ENCODE measurements around the gene ARHGEF12.

Gene ARHGEF12

DNA sequence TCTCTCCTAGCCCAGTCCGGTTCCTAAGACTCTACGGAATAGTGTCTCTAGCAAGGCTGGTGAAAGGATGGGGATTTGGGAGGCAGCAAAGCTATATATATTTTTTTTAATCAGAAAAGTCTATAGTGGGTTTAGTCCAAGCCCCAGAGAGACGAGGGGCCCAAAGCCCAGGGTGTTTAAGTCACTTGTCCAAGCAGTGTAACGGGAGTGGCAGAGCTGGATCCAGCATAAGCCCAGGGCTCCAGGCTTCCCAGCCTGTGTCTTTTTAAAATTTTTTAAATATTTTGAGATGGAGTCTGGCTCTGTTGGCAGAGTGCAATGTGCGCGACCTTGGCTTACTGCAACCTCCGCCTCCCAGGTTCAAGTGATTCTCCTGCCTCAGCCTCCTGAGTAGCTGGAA is 182.1 kb downstream of the ARHGEF12 start:
- H3K9me3 ChIP-seq (ENCODE audit: control insufficient read depth in 1 of 2, low read length in 2 of 2), result no peaks in the 10 kb centered on the region
- no peak overlapping the region for H3K4me3 ChIP-seq (ENCODE audit: low read depth in 1 of 2, low read length in 2 of 2)
- H3K9ac ChIP-seq (ENCODE audit: low read depth in 1 of 2, low read length in 2 of 2), result no peak overlapping the region
- H3K27ac ChIP-seq (ENCODE audit: low read depth, low read length), result no peak overlapping the region
- no peaks in the 10 kb centered on the region for H3K36me3 ChIP-seq (ENCODE audit: control insufficient read depth in 1 of 2, insufficient read depth in 2 of 2, low read length in 2 of 2)
- H3K4me1 ChIP-seq (ENCODE audit: control insufficient read depth in 1 of 2, insufficient read depth in 2 of 2, low read length in 2 of 2), result peaks cover under 1 to 2% of the 10 kb centered on the region in 2 donors
- peaks cover 4 to 16% of the 10 kb centered on the region in 2 donors for H3K27me3 ChIP-seq (ENCODE audit: control insufficient read depth in 1 of 2, insufficient read depth in 2 of 2, low read length in 2 of 2)

DNA sequence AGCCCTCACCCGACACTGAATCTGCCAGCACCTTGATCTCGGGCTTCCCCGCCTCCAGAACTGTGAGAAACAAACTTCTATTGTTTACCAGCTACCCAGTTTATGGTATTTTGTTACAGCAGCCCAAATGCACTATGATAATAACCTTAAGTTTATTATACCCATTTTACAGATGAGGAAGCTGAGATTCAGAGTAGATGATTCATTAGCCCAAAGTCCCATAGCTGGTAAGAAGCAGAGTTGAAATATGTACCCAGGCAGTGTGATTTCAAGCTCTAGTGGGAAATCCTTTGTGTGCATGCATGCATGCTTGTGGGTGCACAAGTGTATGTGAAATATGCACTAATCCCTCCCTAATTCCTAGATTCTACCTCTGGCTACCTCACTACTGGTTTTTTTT is 183.3 kb downstream of the ARHGEF12 start:
- no peaks in the 10 kb centered on the region for H3K9me3 ChIP-seq (ENCODE audit: control insufficient read depth in 1 of 2, low read length in 2 of 2)
- H3K9ac ChIP-seq (ENCODE audit: low read depth in 1 of 2, low read length in 2 of 2), result no peak overlapping the region
- no peaks in the 10 kb centered on the region for H3K36me3 ChIP-seq (ENCODE audit: control insufficient read depth in 1 of 2, insufficient read depth in 2 of 2, low read length in 2 of 2)
- H3K27me3 ChIP-seq (ENCODE audit: control insufficient read depth in 1 of 2, insufficient read depth in 2 of 2, low read length in 2 of 2), result peaks cover 7 to 21% of the 10 kb centered on the region in 2 donors
- H3K4me3 ChIP-seq (ENCODE audit: low read depth in 1 of 2, low read length in 2 of 2), result no peak overlapping the region
- no peak overlapping the region for H3K27ac ChIP-seq (ENCODE audit: low read depth, low read length)
- peaks cover 4 to 5% of the 10 kb centered on the region in 2 donors for H3K4me1 ChIP-seq (ENCODE audit: control insufficient read depth in 1 of 2, insufficient read depth in 2 of 2, low read length in 2 of 2)

DNA sequence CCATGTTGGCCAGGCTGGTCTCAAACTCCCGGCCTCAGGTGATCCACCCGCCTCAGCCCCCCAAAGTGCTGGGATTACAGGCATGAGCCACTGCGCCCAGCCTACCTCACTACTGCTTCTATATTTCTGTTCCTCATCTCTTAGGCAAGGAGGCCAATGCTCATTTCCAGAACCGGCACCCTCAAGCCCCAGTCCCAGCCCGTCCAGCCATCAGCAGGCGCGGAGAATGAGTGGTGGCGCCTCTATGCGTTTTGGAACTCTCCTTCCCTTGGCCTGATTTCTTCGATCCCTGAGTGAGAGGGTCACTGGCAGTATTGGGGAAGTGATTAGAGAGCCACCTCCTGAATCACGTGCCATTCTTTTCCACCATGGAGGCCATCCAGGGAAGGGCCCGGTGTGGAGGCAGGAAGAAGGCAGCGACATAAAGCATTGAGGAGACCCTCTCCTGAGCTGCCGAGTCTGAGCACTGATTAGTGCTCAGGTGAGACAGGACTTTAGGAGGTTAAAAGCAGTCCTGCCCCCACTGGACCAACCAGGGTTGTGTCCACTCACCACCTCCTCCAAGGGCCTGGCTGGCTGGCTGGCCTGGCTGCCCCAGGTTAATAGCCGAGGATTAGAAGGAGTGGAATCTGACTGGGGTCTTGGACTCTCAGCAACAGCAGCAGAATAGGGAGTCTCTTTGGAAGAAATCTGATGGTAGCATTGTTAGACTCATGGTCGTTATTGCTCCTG is 184.0 kb downstream of the ARHGEF12 start:
- H3K9ac ChIP-seq (ENCODE audit: low read depth in 1 of 2, low read length in 2 of 2), result no peak overlapping the region
- no peak overlapping the region for H3K4me3 ChIP-seq (ENCODE audit: low read depth in 1 of 2, low read length in 2 of 2)
- H3K27me3 ChIP-seq (ENCODE audit: control insufficient read depth in 1 of 2, insufficient read depth in 2 of 2, low read length in 2 of 2), result peaks cover 12 to 22% of the 10 kb centered on the region in 2 donors
- no peaks in the 10 kb centered on the region for H3K9me3 ChIP-seq (ENCODE audit: control insufficient read depth in 1 of 2, low read length in 2 of 2)
- no peaks in the 10 kb centered on the region for H3K36me3 ChIP-seq (ENCODE audit: control insufficient read depth in 1 of 2, insufficient read depth in 2 of 2, low read length in 2 of 2)
- no peak overlapping the region for H3K27ac ChIP-seq (ENCODE audit: low read depth, low read length)
- H3K4me1 ChIP-seq (ENCODE audit: control insufficient read depth in 1 of 2, insufficient read depth in 2 of 2, low read length in 2 of 2), result peaks cover 5 to 7% of the 10 kb centered on the region in 2 donors

DNA sequence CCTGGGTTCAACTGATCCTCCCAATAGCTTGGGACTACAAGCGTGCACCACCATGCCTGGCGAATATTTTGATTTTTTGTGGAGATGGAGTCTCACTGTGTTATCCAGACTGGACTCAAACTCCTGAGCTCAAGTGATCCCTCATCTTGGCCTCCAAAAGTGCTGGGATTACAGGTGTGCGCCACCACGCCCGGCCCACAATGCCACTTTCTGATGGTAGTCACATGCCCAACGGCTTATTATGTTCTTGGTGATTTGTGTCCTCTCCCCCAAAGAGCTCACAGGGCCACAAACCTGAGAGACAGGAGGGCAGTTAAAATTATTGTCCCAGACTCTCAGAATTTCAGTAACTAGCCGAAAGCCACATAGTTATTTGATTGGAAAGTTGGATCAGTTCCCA is 185.0 kb downstream of the ARHGEF12 start:
- Histone ChIP-seq H3K9me3 (ENCODE audit: control insufficient read depth in 1 of 2, low read length in 2 of 2) (no peaks in the 10 kb centered on the region), H3K9ac (ENCODE audit: low read depth in 1 of 2, low read length in 2 of 2) (no peak overlapping the region), H3K27ac (ENCODE audit: low read depth, low read length) (no peak overlapping the region), H3K36me3 (ENCODE audit: control insufficient read depth in 1 of 2, insufficient read depth in 2 of 2, low read length in 2 of 2) (no peaks in the 10 kb centered on the region), H3K27me3 (ENCODE audit: control insufficient read depth in 1 of 2, insufficient read depth in 2 of 2, low read length in 2 of 2) (peaks cover 15 to 25% of the 10 kb centered on the region in 2 donors), H3K4me1 (ENCODE audit: control insufficient read depth in 1 of 2, insufficient read depth in 2 of 2, low read length in 2 of 2) (peaks cover 8 to 14% of the 10 kb centered on the region in 2 donors), H3K4me3 (ENCODE audit: low read depth in 1 of 2, low read length in 2 of 2) (no peak overlapping the region)

DNA sequence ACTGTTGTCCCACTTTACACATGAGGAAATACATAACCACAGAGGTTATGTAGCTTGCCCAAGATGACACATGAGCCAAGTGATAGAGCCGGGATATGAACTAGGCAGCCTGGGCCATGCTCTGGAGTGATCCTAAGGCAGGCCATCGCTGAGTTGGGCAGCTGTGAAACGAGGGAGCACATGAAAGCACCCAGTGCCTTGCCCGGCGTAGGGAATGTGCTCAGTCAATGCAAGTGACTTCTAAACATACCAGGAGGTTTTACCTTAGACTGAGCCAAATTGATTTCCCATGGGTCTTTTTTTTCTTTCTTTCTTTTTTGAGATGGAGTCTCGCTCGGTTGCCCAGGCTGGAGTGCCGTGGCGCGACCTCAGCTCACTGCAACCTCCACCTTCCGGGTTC is 185.8 kb downstream of the ARHGEF12 start:
- Histone ChIP-seq H3K9me3 (ENCODE audit: control insufficient read depth in 1 of 2, low read length in 2 of 2) (no peaks in the 10 kb centered on the region), H3K4me3 (ENCODE audit: low read depth in 1 of 2, low read length in 2 of 2) (no peak overlapping the region), H3K36me3 (ENCODE audit: control insufficient read depth in 1 of 2, insufficient read depth in 2 of 2, low read length in 2 of 2) (no peaks in the 10 kb centered on the region), H3K4me1 (ENCODE audit: control insufficient read depth in 1 of 2, insufficient read depth in 2 of 2, low read length in 2 of 2) (peaks cover 8 to 14% of the 10 kb centered on the region in 2 donors), H3K9ac (ENCODE audit: low read depth in 1 of 2, low read length in 2 of 2) (no peak overlapping the region), H3K27me3 (ENCODE audit: control insufficient read depth in 1 of 2, insufficient read depth in 2 of 2, low read length in 2 of 2) (peaks cover 19 to 25% of the 10 kb centered on the region in 2 donors), H3K27ac (ENCODE audit: low read depth, low read length) (no peak overlapping the region)

DNA sequence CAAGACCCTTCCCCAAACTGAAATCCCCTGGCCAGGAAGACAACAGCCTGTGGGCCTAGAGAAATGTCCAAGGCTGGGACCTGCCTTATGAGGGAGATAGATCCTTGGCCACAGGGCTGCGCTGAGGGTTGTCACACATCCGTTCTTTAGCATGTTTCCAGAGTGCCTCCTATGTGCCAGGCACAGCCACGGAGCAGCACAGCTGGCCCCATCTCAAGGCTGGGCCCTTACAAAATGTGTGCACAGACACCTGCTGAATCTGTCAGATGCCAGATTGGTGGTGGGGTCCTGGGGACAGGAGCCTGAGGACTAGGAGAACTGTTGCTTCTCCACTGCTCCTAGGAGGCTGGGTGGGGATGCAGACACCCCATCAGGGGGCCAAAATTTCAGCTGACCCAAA is 186.5 kb downstream of the ARHGEF12 start:
- peaks cover 8 to 14% of the 10 kb centered on the region in 2 donors for H3K4me1 ChIP-seq (ENCODE audit: control insufficient read depth in 1 of 2, insufficient read depth in 2 of 2, low read length in 2 of 2)
- H3K27me3 ChIP-seq (ENCODE audit: control insufficient read depth in 1 of 2, insufficient read depth in 2 of 2, low read length in 2 of 2), result peaks cover 26 to 28% of the 10 kb centered on the region in 2 donors
- no peaks in the 10 kb centered on the region for H3K36me3 ChIP-seq (ENCODE audit: control insufficient read depth in 1 of 2, insufficient read depth in 2 of 2, low read length in 2 of 2)
- no peak overlapping the region for H3K9ac ChIP-seq (ENCODE audit: low read depth in 1 of 2, low read length in 2 of 2)
- H3K9me3 ChIP-seq (ENCODE audit: control insufficient read depth in 1 of 2, low read length in 2 of 2), result no peaks in the 10 kb centered on the region
- no peak overlapping the region for H3K4me3 ChIP-seq (ENCODE audit: low read depth in 1 of 2, low read length in 2 of 2)
- no peak overlapping the region for H3K27ac ChIP-seq (ENCODE audit: low read depth, low read length)

DNA sequence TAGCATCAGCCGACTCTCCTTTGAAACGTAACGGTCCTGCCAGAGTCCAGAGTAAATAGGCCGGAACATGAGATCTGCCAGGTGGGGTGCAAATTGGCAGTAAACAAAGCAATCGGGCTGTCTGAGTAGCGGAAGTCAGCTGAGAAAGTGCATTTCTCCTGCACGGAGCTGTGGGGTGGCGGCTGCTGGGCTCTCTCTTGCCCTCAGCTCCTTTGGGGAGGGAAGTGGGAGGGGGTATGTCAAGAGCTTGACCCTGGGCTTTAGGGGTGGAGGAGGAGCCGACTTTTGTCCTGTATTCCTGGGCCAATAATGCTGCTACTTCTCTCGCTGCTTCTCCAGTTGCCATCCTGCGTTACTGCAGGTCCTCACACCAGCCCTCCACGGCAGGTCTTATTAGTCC is 187.0 kb downstream of the ARHGEF12 start:
- Histone ChIP-seq H3K27me3 (ENCODE audit: control insufficient read depth in 1 of 2, insufficient read depth in 2 of 2, low read length in 2 of 2) (peaks cover 26 to 28% of the 10 kb centered on the region in 2 donors), H3K9ac (ENCODE audit: low read depth in 1 of 2, low read length in 2 of 2) (no peak overlapping the region), H3K4me3 (ENCODE audit: low read depth in 1 of 2, low read length in 2 of 2) (no peak overlapping the region), H3K27ac (ENCODE audit: low read depth, low read length) (no peak overlapping the region), H3K4me1 (ENCODE audit: control insufficient read depth in 1 of 2, insufficient read depth in 2 of 2, low read length in 2 of 2) (peaks cover 8 to 14% of the 10 kb centered on the region in 2 donors), H3K9me3 (ENCODE audit: control insufficient read depth in 1 of 2, low read length in 2 of 2) (no peaks in the 10 kb centered on the region), H3K36me3 (ENCODE audit: control insufficient read depth in 1 of 2, insufficient read depth in 2 of 2, low read length in 2 of 2) (no peaks in the 10 kb centered on the region)

DNA sequence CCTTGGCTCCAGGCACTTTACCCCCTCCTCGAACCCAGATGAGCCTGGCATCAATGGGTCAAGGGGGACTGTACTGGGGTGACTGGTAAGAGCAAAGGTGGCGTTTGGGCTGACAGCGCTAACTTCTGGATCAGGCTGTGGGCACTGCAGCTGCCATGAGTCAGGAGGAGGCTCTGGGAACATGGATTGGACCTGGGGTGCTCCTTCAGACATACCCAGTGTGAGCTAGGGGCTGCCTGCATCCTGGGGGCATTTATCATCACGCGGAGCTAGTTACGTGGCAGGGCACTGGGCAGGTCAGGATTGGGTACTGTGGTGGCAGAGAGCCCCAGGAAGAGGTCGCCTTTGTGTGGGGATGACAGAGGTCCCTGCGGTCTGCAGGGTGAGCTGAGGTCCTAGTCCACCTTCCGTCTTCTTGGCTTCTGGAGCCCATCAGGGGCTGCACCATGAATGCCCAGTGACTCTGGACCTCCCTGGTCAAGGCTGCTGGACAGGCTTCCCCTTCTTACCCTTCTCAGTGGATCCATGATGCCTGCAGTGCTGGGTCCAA is 188.4 kb downstream of the ARHGEF12 start:
- Histone ChIP-seq H3K36me3 (ENCODE audit: control insufficient read depth in 1 of 2, insufficient read depth in 2 of 2, low read length in 2 of 2) (no peaks in the 10 kb centered on the region), H3K9ac (ENCODE audit: low read depth in 1 of 2, low read length in 2 of 2) (no peak overlapping the region), H3K4me3 (ENCODE audit: low read depth in 1 of 2, low read length in 2 of 2) (no peak overlapping the region), H3K9me3 (ENCODE audit: control insufficient read depth in 1 of 2, low read length in 2 of 2) (no peaks in the 10 kb centered on the region), H3K27ac (ENCODE audit: low read depth, low read length) (no peak overlapping the region), H3K4me1 (ENCODE audit: control insufficient read depth in 1 of 2, insufficient read depth in 2 of 2, low read length in 2 of 2) (peaks cover 8 to 14% of the 10 kb centered on the region in 2 donors), H3K27me3 (ENCODE audit: control insufficient read depth in 1 of 2, insufficient read depth in 2 of 2, low read length in 2 of 2) (peaks cover 26 to 28% of the 10 kb centered on the region in 2 donors)

DNA sequence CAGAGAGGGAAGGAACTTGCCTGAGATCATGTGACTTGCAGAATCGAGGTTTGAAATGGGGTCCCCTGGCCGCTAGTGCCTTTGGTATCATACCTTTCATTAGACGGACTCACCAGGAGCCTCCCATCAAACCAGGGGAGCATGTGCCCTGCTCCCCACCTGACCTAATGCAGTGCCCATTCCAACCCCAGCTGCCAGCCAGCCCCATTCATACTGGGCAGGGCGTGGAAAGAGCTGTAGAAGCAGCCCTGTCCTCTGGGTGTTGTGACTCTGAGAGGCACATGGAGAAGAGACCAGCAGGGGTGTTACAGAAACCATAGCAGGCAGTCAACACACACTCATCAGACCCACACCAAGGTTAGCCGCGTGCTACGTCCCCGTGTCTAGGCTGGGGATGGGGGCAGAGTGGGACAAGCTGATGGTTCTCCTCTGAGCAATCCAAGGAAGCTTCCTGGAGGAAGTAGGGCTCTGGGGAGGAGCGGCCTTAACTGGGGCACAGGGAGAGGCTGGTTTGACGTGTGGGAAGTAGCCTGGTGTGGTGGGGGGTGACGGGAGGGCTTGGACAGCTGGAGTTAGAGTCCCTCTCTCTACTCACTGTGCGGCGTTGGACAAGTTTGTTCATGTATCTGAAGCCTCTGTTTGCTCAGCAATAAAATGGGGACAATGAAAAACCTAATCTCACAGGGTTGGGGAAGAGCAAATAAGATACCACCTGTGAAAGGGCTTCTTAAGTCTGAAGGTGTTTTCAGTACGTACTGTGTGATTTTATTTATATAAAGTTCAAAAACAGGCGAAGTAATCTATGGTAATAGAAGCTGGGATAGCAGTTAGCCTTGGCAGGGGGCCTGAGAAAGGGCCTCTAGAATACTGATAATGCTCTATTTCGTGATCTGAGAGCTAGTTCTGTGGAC is 189.3 kb downstream of the ARHGEF12 start:
- Histone ChIP-seq H3K9me3 (ENCODE audit: control insufficient read depth in 1 of 2, low read length in 2 of 2) (no peaks in the 10 kb centered on the region), H3K4me3 (ENCODE audit: low read depth in 1 of 2, low read length in 2 of 2) (no peak overlapping the region), H3K36me3 (ENCODE audit: control insufficient read depth in 1 of 2, insufficient read depth in 2 of 2, low read length in 2 of 2) (no peaks in the 10 kb centered on the region), H3K9ac (ENCODE audit: low read depth in 1 of 2, low read length in 2 of 2) (no peak overlapping the region), H3K4me1 (ENCODE audit: control insufficient read depth in 1 of 2, insufficient read depth in 2 of 2, low read length in 2 of 2) (peaks cover 8 to 14% of the 10 kb centered on the region in 2 donors), H3K27me3 (ENCODE audit: control insufficient read depth in 1 of 2, insufficient read depth in 2 of 2, low read length in 2 of 2) (peaks cover 28 to 33% of the 10 kb centered on the region in 2 donors), H3K27ac (ENCODE audit: low read depth, low read length) (no peak overlapping the region)

DNA sequence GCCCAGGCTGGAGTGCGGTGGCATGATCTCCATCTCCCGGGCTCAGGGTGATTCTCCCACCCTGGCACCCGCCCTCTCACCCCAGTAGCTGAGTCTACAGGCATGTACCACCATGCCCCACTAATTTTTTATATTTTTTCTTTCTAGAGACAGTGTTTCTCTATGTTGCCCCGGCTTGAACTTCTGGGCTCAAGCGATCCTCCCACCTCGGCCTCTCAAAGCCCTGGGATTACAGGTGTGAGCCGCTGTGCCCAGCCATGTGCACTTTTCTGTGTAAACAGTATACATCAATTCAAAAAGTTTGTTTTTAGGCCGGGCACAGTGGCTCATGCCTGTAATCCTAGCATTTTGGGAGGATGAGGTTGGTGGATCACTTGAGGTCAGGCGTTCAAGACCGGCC is 190.0 kb downstream of the ARHGEF12 start:
- Histone ChIP-seq H3K9me3 (ENCODE audit: control insufficient read depth in 1 of 2, low read length in 2 of 2) (no peaks in the 10 kb centered on the region), H3K27me3 (ENCODE audit: control insufficient read depth in 1 of 2, insufficient read depth in 2 of 2, low read length in 2 of 2) (peaks cover 28 to 33% of the 10 kb centered on the region in 2 donors), H3K4me3 (ENCODE audit: low read depth in 1 of 2, low read length in 2 of 2) (no peak overlapping the region), H3K9ac (ENCODE audit: low read depth in 1 of 2, low read length in 2 of 2) (no peak overlapping the region), H3K36me3 (ENCODE audit: control insufficient read depth in 1 of 2, insufficient read depth in 2 of 2, low read length in 2 of 2) (no peaks in the 10 kb centered on the region), H3K27ac (ENCODE audit: low read depth, low read length) (no peak overlapping the region), H3K4me1 (ENCODE audit: control insufficient read depth in 1 of 2, insufficient read depth in 2 of 2, low read length in 2 of 2) (peaks cover 8 to 14% of the 10 kb centered on the region in 2 donors)
